Naive thymus-derived CD8-positive, alpha-beta T cell (primary cell): ENCODE data around the gene EHD4. TPM values are rescaled to one million over a fixed set of nuclear protein-coding genes. Genes with fewer than 3 reads are reported as not detected.

ENCODE experiments used
- ATAC-seq, 2 donors: fragments of 150-1000 bp; cut with Tn5 transposase in 1 of 2; sonication (Bioruptor Pico), chemical (Tn5 transposase) in 1 of 2; 1 replicate in 1 of 2; 2 replicates in 1 of 2; pipeline ENCODE4 v1.10.0; 2021; ENCODE audit warnings: mild to moderate bottlenecking in 2 of 2, moderate library complexity in 2 of 2
- POLR2A ChIA-PET: fragments of 350-600 bp; sonication (Branson Sonifier 250); formaldehyde crosslinking; loops from one replicate; lab custom pipeline; 2021; ENCODE audit warnings: antibody characterized with exemption; lab: Charles Lee
- DNase-seq, 10 donors: peaks; one replicate each; pipeline versions ENCODE4 v3.0.0 to v3.0.0-alpha.2; 2020 to 2022
- H3K27ac Mint-ChIP-seq, 10 donors: one replicate each; pipeline ENCODE4 v1.8.0; 2020 to 2022; ENCODE audit warnings: mild to moderate bottlenecking in 10 of 10, mixed read lengths in 10 of 10, moderate library complexity in 4 of 10, inconsistent platforms in 1 of 10
- H3K27me3 Mint-ChIP-seq, 5 donors: one replicate each; pipeline ENCODE4 v1.8.0; 2021 to 2022; ENCODE audit warnings: mixed read lengths in 5 of 5
- H3K36me3 Mint-ChIP-seq, 3 donors: one replicate each; pipeline ENCODE4 v1.8.0; 2020 to 2022; ENCODE audit warnings: mixed read lengths in 3 of 3, mild to moderate bottlenecking in 2 of 3, inconsistent platforms in 1 of 3
- H3K4me1 Mint-ChIP-seq, 4 donors: one replicate each; pipeline ENCODE4 v1.8.0; 2021 to 2022; ENCODE audit warnings: mixed read lengths in 4 of 4
- H3K4me3 Mint-ChIP-seq, 10 donors: one replicate each; pipeline ENCODE4 v1.8.0; 2020 to 2022; ENCODE audit warnings: mild to moderate bottlenecking in 10 of 10, mixed read lengths in 10 of 10, moderate library complexity in 6 of 10, inconsistent platforms in 1 of 10
- H3K9me3 Mint-ChIP-seq, 9 donors: one replicate each; pipeline ENCODE4 v1.8.0; 2020 to 2022; ENCODE audit warnings: mixed read lengths in 9 of 9, mild to moderate bottlenecking in 3 of 9, inconsistent platforms in 1 of 9, moderate library complexity in 1 of 9
- polyA plus RNA-seq, 3 donors: library from polyadenylated mRNA; unstranded; fragments of 300-500 nt; fragmentation: Illumina TruSeq; gene quantifications; one replicate each; pipeline ENCODE4 v1.2.3, GENCODE V29; 2021
- total RNA-seq, 8 experiments: library from RNA in 2 of 8; stranded (reverse) in 2 of 8; gene quantifications; one replicate each; pipeline ENCODE4 v1.2.3 and lab custom pipeline; 2021 to 2026

EHD4 gene
- total and polyA plus RNA-seq, 5 experiments from 2014 or later = 5.2 to 10.4 (median 7.6) TPM

GRCh38 chr15:41944313-41944940 is 27.9 kb downstream of the EHD4 start:
- peak overlapping the region in 4 of 10 donors; percentile 18 to 70 (median 60) for H3K27ac Mint-ChIP-seq
- no peak overlapping the region for H3K4me3 Mint-ChIP-seq
- DNase-seq (no peak), ATAC-seq (no peak)
- no peaks in the 10 kb centered on the region for H3K9me3 Mint-ChIP-seq
- H3K4me1 Mint-ChIP-seq = peaks cover 0 to 11% (median 4%) of the 10 kb centered on the region in 4 donors
- no peaks in the 10 kb centered on the region for H3K27me3 Mint-ChIP-seq
- H3K36me3 Mint-ChIP-seq = peaks cover 0 to 19% (median 4%) of the 10 kb centered on the region in 3 donors
- POLR2A ChIA-PET = no interaction called here

- H3K4me1 Mint-ChIP-seq = peaks cover 0 to 14% (median 5%) of the 10 kb centered on the region in 4 donors
- POLR2A ChIA-PET = no interaction called here
- DNase-seq = no peak
- no peaks in the 10 kb centered on the region for H3K9me3 Mint-ChIP-seq
- peaks cover 0 to 18% (median 4%) of the 10 kb centered on the region in 3 donors for H3K36me3 Mint-ChIP-seq
- no peak overlapping the region for H3K4me3 Mint-ChIP-seq
- no peaks in the 10 kb centered on the region for H3K27me3 Mint-ChIP-seq
- ATAC-seq = no peak
- peak overlapping the region in 5 of 10 donors; percentile 18 to 70 (median 40) for H3K27ac Mint-ChIP-seq
These were observed 28.6 kb downstream of the EHD4 start for GRCh38 chr15:41943543-41944312.

- ATAC-seq (no peak), DNase-seq (no peak)
- no peaks in the 10 kb centered on the region for H3K27me3 Mint-ChIP-seq
- peak overlapping the region in 5 of 10 donors; percentile 1 to 78 (median 37) for H3K27ac Mint-ChIP-seq
- no peak overlapping the region for H3K4me3 Mint-ChIP-seq
- POLR2A ChIA-PET = interaction anchor here (0.5 kb wide), 1 partner anchor 8 kb away, joined by 4 read pairs; no protein-coding TSS in a partner anchor
- no peaks in the 10 kb centered on the region for H3K9me3 Mint-ChIP-seq
- peaks cover 0 to 18% (median 4%) of the 10 kb centered on the region in 3 donors for H3K36me3 Mint-ChIP-seq
- H3K4me1 Mint-ChIP-seq = peaks cover 3 to 22% (median 10%) of the 10 kb centered on the region in 4 donors
These were observed 29.5 kb downstream of the EHD4 start for GRCh38 chr15:41942886-41943285.

- POLR2A ChIA-PET = interaction anchor here (0.5 kb wide), 1 partner anchor 27 kb away, joined by 3 read pairs; no protein-coding TSS in a partner anchor
- Mint-ChIP-seq H3K27me3 (no peaks in the 10 kb centered on the region), H3K27ac (peak overlapping the region in 4 of 10 donors; percentile 19 to 66 (median 44)), H3K4me3 (no peak overlapping the region), H3K4me1 (peaks cover 11 to 33% (median 19%) of the 10 kb centered on the region in 4 donors), H3K9me3 (no peaks in the 10 kb centered on the region), H3K36me3 (peaks cover 0 to 17% (median 2%) of the 10 kb centered on the region in 3 donors)
- no peak for ATAC-seq
- no peak for DNase-seq
These were observed 30.5 kb downstream of the EHD4 start for GRCh38 chr15:41941644-41942415.

- Mint-ChIP-seq H3K27ac (peak overlapping the region in 9 of 10 donors; percentile 37 to 88 (median 68)), H3K4me1 (peaks cover 17 to 46% (median 33%) of the 10 kb centered on the region in 4 donors), H3K27me3 (no peaks in the 10 kb centered on the region), H3K9me3 (peaks cover 0 to 4% (median 0%) of the 10 kb centered on the region in 9 donors), H3K36me3 (peaks cover 0 to 17% (median 2%) of the 10 kb centered on the region in 3 donors), H3K4me3 (peak overlapping the region in 2 of 10 donors; percentile 34 to 47)
- ATAC-seq = no peak
- POLR2A ChIA-PET = no interaction called here
- DNase-seq = no peak
These were observed 31.9 kb downstream of the EHD4 start for GRCh38 chr15:41940441-41940857.

- Mint-ChIP-seq H3K4me1 (peaks cover 20 to 51% (median 38%) of the 10 kb centered on the region in 4 donors), H3K27me3 (no peaks in the 10 kb centered on the region), H3K27ac (peak overlapping the region in 9 of 10 donors; percentile 40 to 88 (median 68)), H3K36me3 (peaks cover 0 to 17% (median 2%) of the 10 kb centered on the region in 3 donors), H3K4me3 (peak overlapping the region in 2 of 10 donors; percentile 34 to 47), H3K9me3 (peaks cover 0 to 4% (median 0%) of the 10 kb centered on the region in 9 donors)
- POLR2A ChIA-PET = no interaction called here
- DNase-seq (no peak), ATAC-seq (no peak)
These were observed 32.4 kb downstream of the EHD4 start for GRCh38 chr15:41939986-41940385.

GRCh38 chr15:41937568-41937923 is 34.8 kb downstream of the EHD4 start:
- no peaks in the 10 kb centered on the region for H3K27me3 Mint-ChIP-seq
- ATAC-seq (no peak), DNase-seq (no peak)
- POLR2A ChIA-PET = interaction anchor here (0.6 to 5.5 kb wide), 12 partner anchors 22 to 608 kb away, joined by 3 to 59 read pairs (median 5); partner anchors contain the start of genes EHD4 and MAPKBP1
- H3K36me3 Mint-ChIP-seq = peaks cover 0 to 14% (median 2%) of the 10 kb centered on the region in 3 donors
- H3K4me3 Mint-ChIP-seq = peak overlapping the region; percentile 20 to 89 (median 76)
- peak overlapping the region; percentile 93 to 100 (median 98) for H3K27ac Mint-ChIP-seq
- peaks cover 27 to 69% (median 56%) of the 10 kb centered on the region in 4 donors for H3K4me1 Mint-ChIP-seq
- peaks cover 0 to 4% (median 0%) of the 10 kb centered on the region in 9 donors for H3K9me3 Mint-ChIP-seq

- Mint-ChIP-seq H3K27ac (peak overlapping the region; percentile 93 to 100 (median 98)), H3K9me3 (peaks cover 0 to 4% (median 0%) of the 10 kb centered on the region in 9 donors), H3K27me3 (no peaks in the 10 kb centered on the region), H3K4me3 (peak overlapping the region; percentile 20 to 89 (median 76)), H3K4me1 (peaks cover 27 to 69% (median 56%) of the 10 kb centered on the region in 4 donors), H3K36me3 (peaks cover 0 to 10% (median 2%) of the 10 kb centered on the region in 3 donors)
- peak; percentile 86 to 89 for ATAC-seq
- peak; percentile 35 to 85 (median 70) for DNase-seq
- POLR2A ChIA-PET = interaction anchor here (0.6 to 5.5 kb wide), 14 partner anchors 21 to 608 kb away, joined by 3 to 59 read pairs (median 5); partner anchors contain the start of genes EHD4, MAPKBP1 and SPTBN5
These were observed 35.4 kb downstream of the EHD4 start for GRCh38 chr15:41936649-41937567.

- POLR2A ChIA-PET = interaction anchor here (0.6 to 5.5 kb wide), 10 partner anchors 28 to 340 kb away, joined by 3 to 59 read pairs (median 8); partner anchors contain the start of genes EHD4, MAPKBP1 and SPTBN5
- Mint-ChIP-seq H3K36me3 (peaks cover 0 to 9% (median 2%) of the 10 kb centered on the region in 3 donors), H3K4me1 (peaks cover 27 to 68% (median 56%) of the 10 kb centered on the region in 4 donors), H3K27ac (peak overlapping the region; percentile 93 to 100 (median 98)), H3K27me3 (no peaks in the 10 kb centered on the region), H3K9me3 (peaks cover 0 to 4% (median 0%) of the 10 kb centered on the region in 9 donors), H3K4me3 (peak overlapping the region; percentile 12 to 89 (median 56))
- no peak for DNase-seq
- ATAC-seq = no peak
These were observed 36.2 kb downstream of the EHD4 start for GRCh38 chr15:41936155-41936554.

GRCh38 chr15:41935566-41936020 is 36.8 kb downstream of the EHD4 start:
- ATAC-seq (no peak), DNase-seq (peak in 1 of 10 donors; percentile 7)
- H3K27me3 Mint-ChIP-seq = no peaks in the 10 kb centered on the region
- POLR2A ChIA-PET = interaction anchor here (0.6 to 5.5 kb wide), 7 partner anchors 31 to 161 kb away, joined by 3 to 59 read pairs (median 3); partner anchors contain the start of genes EHD4 and MAPKBP1
- peak overlapping the region in 9 of 10 donors; percentile 36 to 75 (median 65) for H3K4me3 Mint-ChIP-seq
- H3K4me1 Mint-ChIP-seq = peaks cover 27 to 65% (median 56%) of the 10 kb centered on the region in 4 donors
- H3K36me3 Mint-ChIP-seq = peaks cover 0 to 4% (median 2%) of the 10 kb centered on the region in 3 donors
- H3K27ac Mint-ChIP-seq = peak overlapping the region; percentile 93 to 100 (median 98)
- H3K9me3 Mint-ChIP-seq = peaks cover 0 to 4% (median 0%) of the 10 kb centered on the region in 9 donors
